Neural progenitor cell (in vitro differentiated cells): ENCODE measurements around the gene TMEM170A. TPM values are rescaled to one million over a fixed set of nuclear protein-coding genes. Genes with fewer than 3 reads are reported as not detected.

Source experiments
- DNase-seq: peaks from one replicate; pipeline ENCODE4 v3.0.0-alpha.2; 2016; ENCODE audit warnings: low spot score
- H2AFZ ChIP-seq: fragments of 200-600 bp; sonication (generic); replicated peaks from 2 replicates; pipeline ENCODE4 v1.6.1; 2016; ENCODE audit warnings: antibody characterized with exemption
- H3F3A ChIP-seq: fragments of 200-600 bp; sonication (generic); 2 replicates; pipeline ENCODE4 v1.6.1; 2016; ENCODE audit warnings: antibody characterized with exemption, low read depth
- H3K27ac ChIP-seq: fragments of 200-600 bp; sonication (generic); 2 replicates; pipeline ENCODE4 v1.5.1; 2016; ENCODE audit warnings: mild to moderate bottlenecking
- H3K27me3 ChIP-seq: fragments of 200-600 bp; sonication (generic); 2 replicates; pipeline ENCODE4 v1.6.1; 2016; ENCODE audit warnings: mild to moderate bottlenecking, moderate library complexity
- H3K36me3 ChIP-seq: fragments of 200-600 bp; sonication (generic); 2 replicates; pipeline ENCODE4 v1.5.1; 2016
- H3K4me1 ChIP-seq: fragments of 200-600 bp; sonication (generic); 2 replicates; pipeline ENCODE4 v1.6.1; 2016; ENCODE audit warnings: mixed run types
- H3K4me2 ChIP-seq: fragments of 200-600 bp; sonication (generic); 2 replicates; pipeline ENCODE4 v1.6.1; 2016
- H3K4me3 ChIP-seq: fragments of 200-600 bp; sonication (generic); 2 replicates; pipeline ENCODE4 v1.5.1; 2016
- H3K79me2 ChIP-seq: fragments of 200-600 bp; sonication (generic); 2 replicates; pipeline ENCODE4 v1.6.1; 2016; ENCODE audit warnings: low read depth
- H3K9ac ChIP-seq: fragments of 200-600 bp; sonication (generic); 2 replicates; pipeline ENCODE4 v1.6.1; 2016
- H3K9me3 ChIP-seq: fragments of 200-600 bp; sonication (generic); 2 replicates; pipeline ENCODE4 v1.5.1; 2016; ENCODE audit warnings: low read depth
- H4K20me1 ChIP-seq: fragments of 200-600 bp; sonication (generic); 2 replicates; pipeline ENCODE4 v1.6.1; 2016; ENCODE audit warnings: low read depth
- H3K27ac Mint-ChIP-seq: 3 replicates; pipeline ENCODE4 v1.8.0; 2021; ENCODE audit warnings: mixed read lengths
- H3K27me3 Mint-ChIP-seq: 2 replicates; pipeline ENCODE4 v1.8.0; 2022; ENCODE audit warnings: low read depth, mild to moderate bottlenecking, inconsistent platforms, moderate library complexity, mixed read lengths; ENCODE audit not compliant: insufficient read depth
- H3K36me3 Mint-ChIP-seq: 3 replicates; pipeline ENCODE4 v1.8.0; 2021; ENCODE audit warnings: mixed read lengths
- H3K4me1 Mint-ChIP-seq: 3 replicates; pipeline ENCODE4 v1.8.0; 2021; ENCODE audit warnings: mixed read lengths
- H3K4me3 Mint-ChIP-seq: 3 replicates; pipeline ENCODE4 v1.8.0; 2021; ENCODE audit warnings: mild to moderate bottlenecking, moderate library complexity, mixed read lengths
- H3K9me3 Mint-ChIP-seq: 3 replicates; pipeline ENCODE4 v1.8.0; 2020; ENCODE audit warnings: mixed read lengths
- EZH2 ChIP-seq: fragments of 200-600 bp; sonication (generic); IDR thresholded peaks from 2 replicates; pipeline ENCODE4 v1.6.1; 2017; ENCODE audit warnings: antibody characterized with exemption, mild to moderate bottlenecking, moderate library complexity
- EZH2phosphoT487 ChIP-seq: fragments of 200-600 bp; sonication (generic); IDR thresholded peaks from 2 replicates; pipeline ENCODE4 v1.6.1; 2017; ENCODE audit warnings: antibody characterized with exemption
- total RNA-seq: library from RNA; depleted of rRNA; stranded (reverse); fragments of >200 nt; gene quantifications from 2 replicates; pipeline ENCODE4 v1.2.3, GENCODE V29; 2015; ENCODE audit warnings: low replicate concordance
- TF ChIP-seq, protein P1 (sequence below): fragments of 200-600 bp; sonication (generic); IDR thresholded peaks from 2 replicates; pipeline ENCODE4 v1.5.1; 2017; ENCODE audit warnings: antibody characterized with exemption, mild to moderate bottlenecking

Gene TMEM170A
- total RNA-seq, 1 donor from 2014 or later, result 77.0 TPM

DNA sequence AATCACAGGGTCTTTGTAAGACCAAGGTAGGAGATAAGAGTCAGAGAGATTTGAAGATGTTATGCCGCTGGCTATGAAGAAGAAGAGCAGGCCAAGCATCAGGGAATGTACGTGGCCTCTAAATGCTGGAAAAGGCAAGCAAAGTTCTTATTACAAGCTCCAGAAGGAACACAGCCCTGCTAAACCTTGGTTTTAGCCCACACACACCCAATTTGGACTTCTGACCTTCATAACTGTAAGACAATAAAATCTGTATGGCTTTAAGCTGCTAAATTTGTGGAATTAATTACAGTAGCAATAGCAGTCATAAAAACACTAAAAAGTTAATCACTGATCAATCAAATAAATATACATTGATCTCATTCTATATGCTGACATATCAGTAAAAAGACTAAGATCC is 6.0 kb downstream of the TMEM170A start:
- H3K27ac ChIP-seq, result no peak overlapping the region
- no peak overlapping the region for H3K4me3 ChIP-seq
- H3K27me3 ChIP-seq, result no peaks in the 10 kb centered on the region
- peaks cover 31% of the 10 kb centered on the region for H3F3A ChIP-seq
- Mint-ChIP-seq H3K4me3 (no peak overlapping the region), H3K9me3 (no peaks in the 10 kb centered on the region), H3K36me3 (peaks cover 20% of the 10 kb centered on the region), H3K27me3 (peaks cover 2% of the 10 kb centered on the region), H3K27ac (no peak overlapping the region), H3K4me1 (peaks cover 73% of the 10 kb centered on the region)
- H4K20me1 ChIP-seq, result peaks cover 97% of the 10 kb centered on the region
- TF ChIP-seq, protein P1, sequence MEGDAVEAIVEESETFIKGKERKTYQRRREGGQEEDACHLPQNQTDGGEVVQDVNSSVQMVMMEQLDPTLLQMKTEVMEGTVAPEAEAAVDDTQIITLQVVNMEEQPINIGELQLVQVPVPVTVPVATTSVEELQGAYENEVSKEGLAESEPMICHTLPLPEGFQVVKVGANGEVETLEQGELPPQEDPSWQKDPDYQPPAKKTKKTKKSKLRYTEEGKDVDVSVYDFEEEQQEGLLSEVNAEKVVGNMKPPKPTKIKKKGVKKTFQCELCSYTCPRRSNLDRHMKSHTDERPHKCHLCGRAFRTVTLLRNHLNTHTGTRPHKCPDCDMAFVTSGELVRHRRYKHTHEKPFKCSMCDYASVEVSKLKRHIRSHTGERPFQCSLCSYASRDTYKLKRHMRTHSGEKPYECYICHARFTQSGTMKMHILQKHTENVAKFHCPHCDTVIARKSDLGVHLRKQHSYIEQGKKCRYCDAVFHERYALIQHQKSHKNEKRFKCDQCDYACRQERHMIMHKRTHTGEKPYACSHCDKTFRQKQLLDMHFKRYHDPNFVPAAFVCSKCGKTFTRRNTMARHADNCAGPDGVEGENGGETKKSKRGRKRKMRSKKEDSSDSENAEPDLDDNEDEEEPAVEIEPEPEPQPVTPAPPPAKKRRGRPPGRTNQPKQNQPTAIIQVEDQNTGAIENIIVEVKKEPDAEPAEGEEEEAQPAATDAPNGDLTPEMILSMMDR, result no peak
- no peak for TF ChIP-seq EZH2phosphoT487
- TF ChIP-seq EZH2, result no peak
- H3K9ac ChIP-seq, result no peak overlapping the region
- no peaks in the 10 kb centered on the region for H3K9me3 ChIP-seq
- no peak overlapping the region for H2AFZ ChIP-seq
- no peaks in the 10 kb centered on the region for H3K36me3 ChIP-seq
- no peak overlapping the region for H3K4me2 ChIP-seq
- peaks cover 96% of the 10 kb centered on the region for H3K79me2 ChIP-seq
- H3K4me1 ChIP-seq, result peaks cover 68% of the 10 kb centered on the region
- DNase-seq, result no peak

DNA sequence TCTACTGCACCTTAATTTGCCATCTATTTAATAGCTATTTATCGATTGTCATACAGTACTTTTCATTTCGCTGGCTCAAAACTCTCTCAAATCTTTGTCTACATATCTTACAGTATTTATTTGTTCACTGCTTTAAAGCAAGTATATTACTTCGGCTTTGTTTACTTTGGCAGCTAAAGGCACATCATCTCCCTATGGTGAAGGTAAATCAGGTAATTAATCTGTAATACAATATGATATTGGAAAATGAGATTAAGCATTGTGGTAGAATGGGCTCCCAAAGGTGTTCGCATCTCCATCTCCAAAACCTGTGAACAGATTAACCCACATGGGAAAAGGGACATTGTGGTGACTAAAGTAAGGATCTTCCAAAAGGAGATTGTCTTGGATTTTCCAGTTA is 6.5 kb downstream of the TMEM170A start:
- Histone ChIP-seq H4K20me1 (peaks cover 98% of the 10 kb centered on the region), H3K27ac (no peak overlapping the region), H2AFZ (no peak overlapping the region), H3K9me3 (no peaks in the 10 kb centered on the region), H3K4me3 (no peak overlapping the region), H3K4me2 (no peak overlapping the region), H3K27me3 (no peaks in the 10 kb centered on the region), H3K36me3 (no peaks in the 10 kb centered on the region), H3K79me2 (peaks cover 97% of the 10 kb centered on the region), H3K4me1 (peaks cover 70% of the 10 kb centered on the region), H3F3A (peaks cover 31% of the 10 kb centered on the region), H3K9ac (no peak overlapping the region)
- Mint-ChIP-seq H3K27ac (no peak overlapping the region), H3K4me1 (peaks cover 73% of the 10 kb centered on the region), H3K36me3 (peaks cover 23% of the 10 kb centered on the region), H3K9me3 (no peaks in the 10 kb centered on the region), H3K27me3 (peaks cover 2% of the 10 kb centered on the region), H3K4me3 (no peak overlapping the region)
- TF ChIP-seq EZH2phosphoT487, result no peak
- TF ChIP-seq EZH2, result no peak
- TF ChIP-seq, protein P1, result no peak
- no peak for DNase-seq

DNA sequence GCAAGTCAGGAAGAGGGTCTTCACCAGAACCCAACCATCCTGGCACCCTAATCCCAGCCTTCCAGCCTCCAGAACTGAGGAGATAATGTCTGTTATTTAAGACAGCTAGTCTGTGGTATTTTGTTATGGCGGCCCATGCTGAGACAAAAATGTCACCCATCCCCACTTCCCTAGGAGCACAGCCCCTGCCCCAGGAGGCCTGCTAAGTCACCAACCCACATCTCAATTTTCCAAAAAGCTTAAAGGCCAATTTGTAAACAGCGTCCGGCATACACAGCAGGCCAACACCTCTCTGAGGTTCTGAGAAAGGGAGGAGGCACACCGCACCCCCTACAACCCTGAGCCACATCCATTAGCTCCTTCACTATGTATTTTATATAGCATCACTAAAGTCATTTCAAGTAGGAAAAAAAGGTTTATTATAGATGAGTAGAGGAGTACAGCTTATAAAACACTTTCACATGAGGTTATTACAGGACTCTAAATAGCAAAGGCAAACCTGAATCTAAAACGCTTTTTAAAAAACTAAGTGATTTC is 6.9 kb downstream of the TMEM170A start:
- Histone ChIP-seq H2AFZ (no peak overlapping the region), H3F3A (peaks cover 31% of the 10 kb centered on the region), H3K4me3 (no peak overlapping the region), H3K4me2 (no peak overlapping the region), H4K20me1 (peaks cover 98% of the 10 kb centered on the region), H3K27me3 (no peaks in the 10 kb centered on the region), H3K4me1 (peaks cover 65% of the 10 kb centered on the region), H3K27ac (no peak overlapping the region), H3K9me3 (no peaks in the 10 kb centered on the region), H3K9ac (no peak overlapping the region), H3K79me2 (peaks cover 97% of the 10 kb centered on the region), H3K36me3 (no peaks in the 10 kb centered on the region)
- Mint-ChIP-seq H3K4me1 (peaks cover 69% of the 10 kb centered on the region), H3K4me3 (no peak overlapping the region), H3K27ac (peak overlapping the region; percentile 37), H3K9me3 (no peaks in the 10 kb centered on the region), H3K27me3 (peaks cover 2% of the 10 kb centered on the region), H3K36me3 (peaks cover 28% of the 10 kb centered on the region)
- TF ChIP-seq, protein P1, result no peak
- no peak for TF ChIP-seq EZH2phosphoT487
- TF ChIP-seq EZH2, result no peak
- no peak for DNase-seq
